Ecto neural progenitor cell (in vitro differentiated cells): ENCODE measurements around the gene ARMC7.
"Not testable (repeated sequence)": the region's sequence is repeated elsewhere in the genome, so short reads cannot be mapped to it uniquely, and the experiment has no call there.

Source experiments
- DNase-seq: peaks from one replicate; pipeline ENCODE4 v3.0.0-alpha.2; 2018; ENCODE audit warnings: low spot score

The ARMC7 gene

DNA sequence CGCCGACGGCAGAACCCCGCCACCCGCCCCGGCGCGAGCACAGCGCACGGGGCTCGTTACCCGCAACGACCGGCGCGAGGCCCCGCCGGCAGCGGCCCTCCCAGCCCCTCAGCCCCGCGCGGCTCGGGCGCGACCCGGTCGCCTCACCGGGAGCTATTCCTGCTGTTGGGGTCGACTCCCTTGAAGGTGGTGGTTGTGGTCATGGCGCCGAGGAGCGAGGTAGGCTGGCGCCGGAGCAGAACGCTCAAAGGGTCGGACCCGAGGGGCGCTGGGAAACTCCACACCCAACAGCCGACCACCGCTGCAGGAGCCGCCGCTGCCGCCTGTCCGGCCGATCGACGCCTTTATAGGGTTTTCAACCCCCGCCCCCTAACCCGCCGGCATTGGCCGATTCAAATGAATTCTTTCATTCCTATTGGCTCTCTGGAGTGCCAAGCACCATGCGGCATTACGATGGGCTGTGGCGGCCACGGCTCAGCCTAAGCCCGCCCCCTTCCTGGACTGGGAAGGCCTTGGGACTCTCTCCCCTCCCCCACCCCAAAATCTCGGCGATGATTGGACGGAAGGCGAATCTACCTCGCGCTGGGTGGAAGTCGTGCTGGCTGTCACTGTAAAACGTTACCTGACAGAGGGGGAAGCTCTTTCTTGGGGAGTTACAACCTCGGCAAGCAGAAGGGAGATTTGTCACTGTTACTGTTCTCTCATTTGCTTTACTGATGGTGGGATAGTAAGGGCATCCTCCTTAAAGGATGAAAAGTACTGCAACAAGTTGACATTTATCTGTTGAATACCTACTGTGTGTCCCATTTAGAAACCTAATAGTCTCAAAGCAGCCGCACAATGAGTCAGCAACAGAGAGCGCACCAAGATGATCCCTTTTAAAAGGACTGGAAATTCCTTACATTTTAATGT lies 44.7 kb downstream of the ARMC7 start, which contains the start of gene JPT1:
Gene JPT1, minus strand, starts transcription at position 318 of the 912 bp plus-strand sequence. Its CDS starts 115 bp downstream, at position 203.
- DNase-seq = peak; percentile 100

DNA sequence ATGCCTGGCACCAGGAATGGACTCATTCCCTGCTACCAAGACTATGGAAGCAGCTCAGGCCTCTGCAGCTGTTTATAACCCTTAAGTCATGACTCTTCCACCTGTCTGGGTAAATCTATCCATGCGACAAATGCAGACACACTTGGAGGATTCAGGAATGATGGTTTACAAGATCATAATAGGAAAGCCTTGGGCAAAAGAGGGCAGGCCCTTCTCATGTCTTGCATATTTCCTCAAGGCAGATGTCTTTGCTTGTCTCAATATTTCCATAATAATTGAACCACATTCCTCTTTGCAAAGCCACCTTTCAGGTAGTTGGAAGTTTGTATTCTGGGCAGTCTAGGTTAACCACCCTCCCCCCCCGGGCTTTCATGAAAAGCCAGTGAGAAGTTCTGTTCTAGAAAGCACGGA lies 45.4 kb downstream of the ARMC7 start:
- DNase-seq = no peak

GRCh38 chr17:75158480-75158879 lies 48.7 kb downstream of the ARMC7 start:
- not testable (repeated sequence) for DNase-seq

DNA sequence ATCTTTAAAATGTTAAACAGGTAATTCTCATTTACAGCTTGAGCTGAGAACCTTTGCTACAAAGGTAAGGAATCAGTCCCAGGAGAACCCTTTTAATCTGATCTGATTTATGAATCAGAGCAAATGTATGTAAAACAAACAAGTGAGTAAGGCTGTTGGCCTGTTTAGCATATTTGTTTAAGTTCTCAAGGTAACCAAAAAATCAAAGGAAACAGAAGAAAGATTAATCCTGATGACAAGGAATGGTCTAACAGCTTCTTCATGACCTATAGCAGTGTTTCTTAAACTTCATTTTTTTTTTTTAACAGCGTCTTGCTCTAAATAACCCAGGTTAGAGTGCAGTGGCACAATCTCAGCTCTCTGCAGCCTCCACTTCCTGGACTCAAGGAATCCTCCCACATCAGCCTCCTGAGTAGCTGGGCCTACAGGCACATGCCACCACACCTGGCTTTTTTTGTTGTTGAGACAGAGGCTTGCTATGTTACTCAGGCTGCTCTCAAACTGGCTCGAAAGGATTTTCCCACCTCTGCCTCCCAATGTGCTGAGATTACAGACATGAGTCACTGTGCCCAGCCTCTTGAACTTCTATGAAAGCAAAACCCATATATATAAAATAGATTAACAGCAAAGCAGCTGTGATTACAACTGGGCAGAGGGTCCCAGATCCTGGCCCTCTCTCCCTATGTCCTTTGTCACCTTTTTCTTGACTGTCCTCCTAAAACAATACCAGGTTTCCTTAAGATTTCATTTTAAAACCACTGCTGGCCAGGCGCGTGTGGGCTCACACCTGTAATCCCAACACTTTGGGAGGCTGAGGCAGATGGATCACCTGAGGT lies 49.6 kb downstream of the ARMC7 start:
- no peak for DNase-seq

DNA sequence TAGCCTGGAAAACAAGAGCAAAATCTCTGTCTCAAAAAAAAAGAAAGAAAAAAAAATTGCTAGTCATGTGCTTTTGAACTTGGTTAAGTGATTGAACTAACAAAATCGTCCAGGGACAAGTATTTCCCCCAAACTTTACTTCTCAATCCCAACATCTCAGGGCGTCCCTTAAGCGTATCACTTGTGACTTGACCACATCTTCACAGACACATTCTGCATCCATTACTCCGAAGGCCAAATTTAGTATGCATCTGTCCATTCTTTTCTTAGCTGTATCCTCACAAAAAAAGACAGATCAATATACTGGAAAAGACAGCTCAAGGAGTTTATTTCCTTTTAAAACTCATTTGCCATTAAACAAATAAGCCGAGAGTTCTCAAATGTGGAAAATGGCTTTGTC lies 50.4 kb downstream of the ARMC7 start:
- no peak for DNase-seq

GRCh38 chr17:75163074-75163473 lies 53.3 kb downstream of the ARMC7 start:
- no peak for DNase-seq

- DNase-seq = not testable (repeated sequence)
Measured at GRCh38 chr17:75164606-75165005, 54.8 kb downstream of the ARMC7 start.

DNA sequence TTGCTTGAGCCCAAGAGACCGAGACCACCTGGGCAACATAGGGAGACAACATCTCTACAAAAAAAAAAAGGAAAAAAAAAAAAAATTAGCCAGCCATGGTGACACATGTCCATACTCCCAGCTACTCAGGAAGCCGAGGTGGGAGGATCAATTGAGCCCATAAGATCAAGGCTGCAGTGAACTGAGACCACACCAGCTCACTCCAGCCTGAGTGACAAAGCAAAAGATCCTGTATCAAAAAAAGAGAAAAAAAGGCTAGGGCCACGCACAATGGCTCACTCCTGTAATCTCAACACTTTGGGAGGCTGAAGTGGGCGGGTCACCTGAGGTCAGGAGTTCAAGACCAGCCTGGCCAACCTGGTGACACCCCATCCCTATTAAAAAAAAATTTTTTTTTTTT lies 59.2 kb downstream of the ARMC7 start:
- DNase-seq = no peak

DNA sequence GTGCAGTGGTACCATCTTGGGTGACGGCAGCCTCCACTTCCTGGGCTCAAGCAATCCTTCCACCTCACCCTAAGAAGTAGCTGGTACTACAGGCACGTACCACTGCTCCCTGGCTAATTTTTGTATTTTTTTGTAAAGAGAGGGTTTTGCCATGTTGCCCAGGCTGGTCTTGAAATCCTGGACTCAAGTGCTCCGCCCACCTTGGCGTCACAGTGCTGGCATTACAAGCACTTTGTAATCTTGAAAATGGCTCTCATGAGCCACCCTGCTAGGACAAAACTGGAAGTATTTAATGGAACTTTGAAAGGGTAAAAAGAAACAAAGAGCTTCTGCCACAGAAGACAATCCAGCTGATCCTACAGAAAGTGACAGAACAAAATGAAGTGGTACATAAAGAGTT lies 63.8 kb downstream of the ARMC7 start:
- DNase-seq = no peak

GRCh38 chr17:75174996-75175395 lies 65.2 kb downstream of the ARMC7 start:
- no peak for DNase-seq

DNA sequence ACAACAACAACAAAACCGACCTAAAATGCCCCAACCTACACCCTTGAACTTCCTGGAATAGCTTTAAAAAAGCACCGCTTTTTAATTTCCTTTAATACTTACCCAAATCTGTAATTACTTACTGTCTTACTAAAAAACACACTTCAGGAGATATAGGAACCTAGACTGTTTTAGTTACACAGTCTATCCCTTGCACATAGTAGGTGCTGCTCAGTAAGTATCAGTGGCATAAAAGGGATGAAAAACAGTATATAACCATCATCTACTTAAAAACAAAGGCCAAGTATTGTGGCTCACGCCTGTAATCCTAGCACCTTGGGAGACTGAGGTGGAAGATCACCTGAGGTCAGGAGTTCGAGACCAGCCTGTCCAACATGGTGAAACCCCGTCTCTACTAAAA lies 66.9 kb downstream of the ARMC7 start:
- DNase-seq = no peak

GRCh38 chr17:75178453-75178852 lies 68.7 kb downstream of the ARMC7 start:
- DNase-seq = no peak
